Occipital lobe (tissue), 2 donors: ENCODE measurements around the gene FIGN. TPM values are rescaled to one million over a fixed set of nuclear protein-coding genes. Genes with fewer than 3 reads are reported as not detected.

Source experiments
- DNase-seq: peaks from one replicate; lab custom pipeline; 2025; lab: John Stamatoyannopoulos, UW
- total RNA-seq: library from RNA; depleted of rRNA; stranded (reverse); fragments of >200 nt; gene quantifications from one replicate; pipeline ENCODE4 v1.2.3, GENCODE V29; 2014

FIGN gene
- total RNA-seq, 1 donor from 2014 or later = 3.4 TPM

DNA sequence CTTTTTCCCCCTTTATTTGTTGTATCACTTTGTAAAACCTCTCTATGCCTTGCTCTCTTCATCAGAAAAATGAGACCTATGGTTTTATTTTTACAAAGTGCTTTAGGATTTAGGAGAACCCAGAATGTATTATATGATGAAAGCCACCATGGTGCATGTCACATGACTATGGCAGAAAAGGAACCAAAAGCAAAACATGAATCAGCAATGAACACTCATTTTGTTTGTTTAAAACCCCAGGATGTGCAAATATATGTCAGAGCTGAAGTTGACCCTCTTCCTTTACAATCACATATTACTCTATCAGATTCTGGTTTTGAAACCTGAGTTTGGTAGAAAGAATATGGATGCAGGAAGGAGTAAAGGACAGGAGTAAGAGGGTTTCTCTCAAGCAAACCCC, 70.0 kb downstream of the FIGN start:
- DNase-seq = no peak

DNA sequence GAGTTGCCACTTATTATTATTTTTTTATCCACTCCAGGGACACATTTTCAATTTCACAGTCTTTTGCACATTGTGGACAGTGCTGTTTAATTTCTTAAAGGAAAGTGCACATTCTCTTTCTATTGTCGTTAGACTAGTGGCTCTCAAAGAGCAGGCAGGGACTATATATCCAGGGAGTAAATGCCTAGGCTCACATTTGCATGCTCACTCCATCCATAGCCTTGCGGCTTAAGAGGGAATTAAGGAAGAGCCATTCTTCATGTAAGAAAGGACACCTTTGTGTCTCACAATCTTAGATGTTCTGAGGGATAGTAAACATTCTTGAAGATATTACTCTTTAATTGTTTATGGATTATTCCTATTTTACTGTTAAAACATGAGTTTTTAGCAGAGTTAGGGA, 70.8 kb downstream of the FIGN start:
- no peak for DNase-seq

GRCh38 chr2:163664610-163665009, 71.2 kb downstream of the FIGN start:
- no peak for DNase-seq

- DNase-seq = no peak
Observed at GRCh38 chr2:163662141-163662780, 73.5 kb downstream of the FIGN start.

DNA sequence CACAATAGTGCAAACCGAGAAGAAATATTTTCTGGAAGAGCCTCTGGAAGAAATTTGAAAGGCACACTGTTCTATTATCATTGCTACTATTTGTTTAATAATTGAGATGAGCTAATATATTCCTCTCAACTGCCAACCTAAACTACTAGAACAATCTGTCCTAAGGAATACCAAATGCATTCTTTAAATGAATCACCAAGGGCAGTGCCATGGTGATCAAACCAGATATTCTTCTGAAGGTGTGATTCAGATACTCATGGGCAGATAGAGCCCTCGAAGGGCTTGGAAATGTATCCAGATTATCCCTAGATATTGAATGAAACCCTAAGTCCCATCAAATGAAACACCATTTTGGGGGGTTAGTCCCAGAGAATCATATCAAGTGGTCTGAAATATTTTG, 76.6 kb downstream of the FIGN start:
- no peak for DNase-seq

GRCh38 chr2:163658556-163658955, 77.3 kb downstream of the FIGN start:
- DNase-seq = no peak

GRCh38 chr2:163657281-163657656, 78.5 kb downstream of the FIGN start:
- no peak for DNase-seq

GRCh38 chr2:163656622-163657280, 79.1 kb downstream of the FIGN start:
- no peak for DNase-seq

DNA sequence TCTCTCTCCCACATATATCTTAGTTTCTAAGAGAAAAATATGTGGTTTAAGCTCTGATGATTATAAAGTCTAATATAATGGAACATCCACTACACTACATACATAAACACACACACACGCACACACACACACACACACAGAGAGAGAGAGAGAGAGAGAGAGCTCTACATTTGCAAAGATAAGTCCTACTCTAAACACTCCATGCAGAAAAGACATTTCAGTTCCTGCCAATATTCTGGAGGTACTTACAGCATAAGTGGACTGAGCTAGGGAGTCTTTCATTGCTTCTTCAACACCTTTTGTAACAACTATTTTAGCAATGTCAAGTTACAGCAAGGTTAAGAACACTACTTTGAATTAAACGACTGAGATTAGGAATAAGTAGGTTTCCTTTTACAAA, 80.1 kb downstream of the FIGN start:
- no peak for DNase-seq

- DNase-seq = no peak
Observed at GRCh38 chr2:163652751-163653150, 83.1 kb downstream of the FIGN start.

DNA sequence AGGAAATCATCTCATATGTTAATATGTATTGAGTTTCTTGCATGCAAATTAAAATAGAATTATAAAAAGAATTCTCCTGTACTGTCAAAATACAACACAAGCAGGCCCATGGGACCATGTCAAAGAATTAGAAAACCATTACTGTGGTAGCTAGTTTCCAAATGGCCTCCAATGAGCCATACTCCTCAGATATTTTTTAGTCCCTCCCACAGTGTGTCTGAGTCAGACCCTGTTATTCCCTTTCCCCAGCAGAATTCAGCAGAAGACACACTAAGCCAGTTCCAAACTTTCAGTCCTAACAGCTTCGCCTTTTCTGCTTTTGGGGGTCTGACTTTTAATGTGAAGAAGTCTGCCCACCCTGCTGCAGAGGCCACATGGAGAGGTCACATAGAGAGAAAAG, 86.7 kb downstream of the FIGN start:
- DNase-seq = no peak

- DNase-seq = no peak
Observed at GRCh38 chr2:163647300-163647699, 88.5 kb downstream of the FIGN start.

DNA sequence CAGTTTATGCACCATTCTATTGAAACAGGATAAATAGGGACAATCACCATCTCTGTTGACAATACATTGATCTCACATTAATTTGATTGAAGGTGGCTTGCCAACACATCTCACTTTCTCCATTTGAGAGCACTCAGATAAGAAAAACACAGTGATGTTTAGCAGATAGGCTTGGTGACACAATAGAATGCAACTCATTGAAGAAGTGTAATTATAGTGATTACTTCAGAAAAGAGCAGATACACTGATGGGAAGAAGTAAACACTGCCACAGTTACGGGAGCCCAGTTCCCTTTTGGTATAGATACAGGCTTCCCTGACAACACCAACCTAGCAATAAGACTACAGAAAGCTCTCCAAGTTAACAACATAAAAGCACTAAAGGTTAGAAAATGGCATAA, 89.1 kb downstream of the FIGN start:
- no peak for DNase-seq

- DNase-seq = no peak
Observed at GRCh38 chr2:163644238-163644637, 91.6 kb downstream of the FIGN start.

DNA sequence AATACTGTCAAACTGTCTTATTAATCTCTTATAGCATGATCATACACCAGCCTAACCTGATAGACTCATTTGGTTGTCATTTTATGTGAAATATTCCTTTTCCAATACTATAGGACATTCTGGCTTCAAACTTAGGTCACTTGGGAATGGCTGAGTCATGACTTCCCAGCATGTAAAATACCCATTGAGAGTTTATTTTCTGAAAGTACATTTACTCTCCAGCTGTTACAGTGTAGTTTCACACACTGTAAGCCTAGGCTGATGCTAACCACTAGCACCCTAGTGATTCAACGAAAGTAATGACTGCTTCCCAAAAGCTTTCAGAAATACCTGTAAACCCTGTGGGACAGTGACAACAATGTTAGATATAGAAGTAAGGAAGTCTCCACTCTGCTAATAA, 93.8 kb downstream of the FIGN start:
- no peak for DNase-seq

DNA sequence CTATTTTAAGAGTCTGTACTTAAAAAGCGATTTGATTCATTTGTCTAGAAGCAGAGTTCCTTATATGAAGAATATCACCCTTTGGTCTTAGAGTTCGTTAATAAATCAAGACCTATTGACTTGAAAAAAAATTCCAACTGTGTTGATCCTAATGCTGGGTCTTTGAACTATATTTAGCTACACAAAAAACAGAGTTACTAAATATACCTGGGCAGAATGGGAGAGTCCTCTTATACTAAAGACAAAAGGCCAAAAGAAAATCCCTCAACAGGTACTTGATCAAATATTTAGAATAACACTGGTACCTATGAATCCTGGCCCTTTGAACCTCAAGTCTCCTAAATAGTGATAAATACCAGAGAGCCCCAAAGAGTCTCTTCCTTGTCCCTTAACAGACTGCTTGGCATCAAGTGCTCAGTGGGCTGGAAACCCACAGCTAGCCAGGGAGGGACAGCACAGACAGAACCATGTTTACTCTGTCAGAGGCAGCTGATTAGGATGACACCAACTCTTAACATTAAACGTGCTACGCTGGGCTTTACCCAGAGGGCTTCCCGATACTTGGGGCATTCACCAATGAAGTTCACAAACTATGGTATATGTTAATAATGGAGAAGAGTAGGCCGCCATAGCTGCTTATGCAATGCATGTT, 95.1 kb downstream of the FIGN start:
- DNase-seq = no peak

GRCh38 chr2:163637871-163638270, 97.9 kb downstream of the FIGN start:
- no peak for DNase-seq

DNA sequence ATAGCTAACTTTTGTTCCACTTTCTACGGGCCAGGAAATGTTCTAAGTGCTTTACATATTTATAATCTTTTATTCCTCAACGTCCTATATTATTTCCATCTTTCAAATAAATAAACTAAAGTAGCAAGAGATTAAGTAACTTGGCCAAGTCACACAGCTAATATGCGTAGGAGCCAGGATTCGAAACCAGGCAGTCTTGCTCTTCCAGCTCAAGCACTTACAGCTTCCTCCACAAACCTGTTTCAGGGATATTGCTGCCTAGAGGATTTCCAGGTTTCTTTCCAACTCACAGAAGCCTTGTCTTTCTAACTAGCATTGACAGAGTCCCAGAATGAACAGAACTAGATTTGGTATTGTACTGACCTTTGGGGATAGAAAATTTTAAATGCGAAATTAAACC, 102.5 kb downstream of the FIGN start:
- no peak for DNase-seq

- DNase-seq = no peak
Observed at GRCh38 chr2:163630836-163631235, 105.0 kb downstream of the FIGN start.

DNA sequence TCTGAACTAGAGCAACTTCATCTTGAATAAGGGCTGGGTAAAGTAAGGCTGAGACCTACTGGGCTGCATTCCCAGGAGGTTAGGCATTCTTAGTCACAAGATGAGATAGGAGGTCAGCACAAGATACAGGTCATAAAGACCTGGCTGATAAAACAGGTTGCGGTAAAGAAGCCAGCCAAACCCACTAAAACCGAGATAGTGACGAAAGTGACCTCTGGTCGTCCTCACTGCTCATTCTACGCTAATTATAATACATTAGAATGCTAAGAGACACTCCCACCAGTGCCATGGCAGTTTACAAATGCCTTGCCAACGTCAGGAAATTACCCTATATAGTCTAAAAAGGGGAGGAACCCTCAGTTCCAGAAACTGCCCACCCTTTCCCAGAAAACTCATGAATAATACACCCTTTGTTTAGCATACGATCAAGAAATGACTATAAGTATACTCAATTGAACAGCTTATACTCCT, 109.1 kb downstream of the FIGN start:
- no peak for DNase-seq

DNA sequence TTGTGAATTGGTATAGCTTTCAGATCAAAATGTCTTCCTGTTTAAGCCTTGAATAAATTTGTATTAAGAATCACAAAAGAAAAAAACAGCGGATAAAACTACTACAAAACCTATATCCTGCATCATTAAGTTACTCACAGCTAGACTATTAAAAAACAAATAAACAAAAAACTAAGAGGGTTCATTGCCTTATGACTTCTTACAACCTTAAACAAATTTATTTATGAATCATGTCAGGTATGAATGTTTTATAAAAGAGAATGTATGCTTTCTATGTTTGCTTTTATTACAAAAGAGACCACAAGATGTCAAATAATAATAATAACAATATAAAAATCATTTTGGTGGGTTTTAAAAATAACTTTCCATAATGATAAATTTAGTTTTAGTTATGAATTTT, 109.6 kb downstream of the FIGN start:
- DNase-seq = no peak

DNA sequence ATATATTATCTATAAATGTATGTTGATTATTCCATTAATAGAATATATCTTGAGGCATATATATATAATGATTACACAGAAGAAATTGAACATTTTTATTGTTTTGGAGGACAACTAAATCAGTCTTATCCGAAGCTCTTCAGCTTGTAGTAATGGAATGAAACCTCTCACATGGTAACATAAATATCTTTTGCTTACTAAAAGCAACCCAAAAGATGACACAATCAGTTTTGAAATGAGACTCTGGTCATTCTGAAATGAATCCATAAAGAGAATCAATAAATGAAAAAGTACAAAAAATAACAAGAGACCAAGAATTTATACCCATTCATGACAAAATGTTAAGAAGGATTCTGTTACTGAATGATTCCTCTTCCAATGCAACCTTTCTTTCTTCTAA, 110.2 kb downstream of the FIGN start:
- no peak for DNase-seq

DNA sequence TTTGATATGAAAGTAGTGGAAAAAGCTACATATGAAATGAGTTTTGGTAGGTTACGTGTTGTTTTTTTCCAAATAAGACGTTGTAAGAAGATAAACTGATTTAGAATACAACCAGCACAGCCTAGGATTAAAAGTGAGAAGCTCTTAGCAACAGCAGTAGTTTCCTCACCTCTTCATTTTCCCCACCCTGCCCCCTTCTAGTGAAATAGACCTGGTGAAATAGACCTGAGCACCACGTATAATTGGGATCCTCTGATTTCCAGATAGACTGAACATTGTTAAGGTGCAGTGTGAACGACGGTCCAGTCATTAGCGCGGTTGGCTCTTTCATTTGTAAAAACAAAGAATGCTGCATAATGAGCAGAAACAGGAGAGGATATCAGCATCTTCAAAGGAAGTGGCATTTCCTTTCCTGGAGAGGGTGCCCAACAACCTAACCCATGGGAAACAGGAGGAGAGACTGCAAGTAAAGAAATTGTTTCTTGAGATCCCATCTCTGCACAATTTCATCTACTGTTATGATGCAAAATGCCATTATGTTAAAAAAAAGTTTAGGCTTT, 114.3 kb downstream of the FIGN start:
- DNase-seq = no peak
